Activated CD4-positive, alpha-beta T cell treated with anti-CD3 and anti-CD28 coated beads for 48 hours (primary cell): Measurements from ENCODE around the gene PABPN1.
"Not testable (repeated sequence)": the region's sequence is repeated elsewhere in the genome, so short reads cannot be mapped to it uniquely, and the experiment has no call there.

Source experiments
- DNase-seq: peaks from one replicate; pipeline ENCODE4 v3.0.0-alpha.2; 2020

The PABPN1 gene, protein sequence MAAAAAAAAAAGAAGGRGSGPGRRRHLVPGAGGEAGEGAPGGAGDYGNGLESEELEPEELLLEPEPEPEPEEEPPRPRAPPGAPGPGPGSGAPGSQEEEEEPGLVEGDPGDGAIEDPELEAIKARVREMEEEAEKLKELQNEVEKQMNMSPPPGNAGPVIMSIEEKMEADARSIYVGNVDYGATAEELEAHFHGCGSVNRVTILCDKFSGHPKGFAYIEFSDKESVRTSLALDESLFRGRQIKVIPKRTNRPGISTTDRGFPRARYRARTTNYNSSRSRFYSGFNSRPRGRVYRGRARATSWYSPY

DNA sequence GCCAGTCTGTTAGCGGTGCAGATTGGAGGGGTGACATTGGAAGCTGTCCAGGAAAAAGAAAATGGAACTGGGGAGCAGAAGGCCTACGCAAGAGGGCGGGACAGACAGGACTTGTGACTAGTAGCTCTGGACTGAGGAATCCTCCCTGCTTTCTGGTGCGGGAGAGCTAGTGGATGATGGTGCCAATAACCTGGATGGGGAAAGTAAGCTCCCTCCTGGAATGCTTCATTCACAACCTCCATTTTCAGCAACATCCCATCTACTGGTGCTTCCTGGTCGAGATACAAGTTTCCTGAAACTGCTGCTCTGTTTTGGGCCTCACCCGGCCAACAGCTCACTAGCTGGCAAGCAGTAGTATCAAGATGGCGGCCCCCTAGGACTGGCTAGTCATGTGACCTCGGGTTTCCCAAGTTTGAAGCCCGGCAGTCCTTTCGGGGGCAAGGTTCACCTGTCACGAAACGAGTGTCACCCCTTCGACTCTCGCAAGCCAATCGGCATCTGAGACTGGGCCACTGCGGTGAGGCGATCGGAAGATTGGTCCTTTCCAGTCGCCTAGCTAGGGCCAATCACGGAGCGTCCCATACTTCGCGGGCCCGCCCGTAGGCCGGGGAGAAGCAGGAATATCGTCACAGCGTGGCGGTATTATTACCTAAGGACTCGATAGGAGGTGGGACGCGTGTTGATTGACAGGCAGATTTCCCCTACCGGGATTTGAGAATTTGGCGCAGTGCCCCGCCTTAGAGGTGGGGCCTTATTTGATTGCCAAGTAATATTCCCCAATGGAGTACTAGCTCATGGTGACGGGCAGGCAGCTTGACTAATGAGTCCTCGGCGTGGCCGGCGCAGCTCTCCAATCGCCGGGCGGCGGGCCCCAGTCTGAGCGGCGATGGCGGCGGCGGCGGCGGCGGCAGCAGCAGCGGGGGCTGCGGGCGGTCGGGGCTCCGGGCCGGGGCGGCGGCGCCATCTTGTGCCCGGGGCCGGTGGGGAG lies at the start of gene PABPN1:
Gene PABPN1 (plus strand): TSS at position 874 of the 988 bp plus-strand sequence. CDS start 13 bp downstream, at position 887.
- DNase-seq, result peak; percentile 97

DNA sequence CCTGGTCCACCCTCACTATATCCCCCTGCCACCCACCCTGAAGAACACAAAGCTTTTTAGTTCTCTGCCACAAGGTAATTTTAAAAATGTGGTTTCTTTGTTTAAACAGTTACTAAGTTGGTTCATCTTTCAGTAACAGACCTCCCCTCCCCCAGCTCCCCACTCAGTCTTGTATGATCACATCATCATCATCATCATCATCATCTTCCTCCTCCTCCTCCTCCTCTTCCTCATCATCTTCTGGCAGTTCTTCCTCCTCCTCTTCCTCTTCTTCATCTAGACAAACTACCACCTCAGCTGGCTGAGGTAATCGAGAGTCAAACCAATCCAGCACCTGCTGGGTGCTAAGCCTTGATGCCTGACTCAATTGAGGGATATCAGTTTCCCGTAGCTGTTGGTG lies 45.8 kb upstream of the PABPN1 start:
- no peak for DNase-seq

DNA sequence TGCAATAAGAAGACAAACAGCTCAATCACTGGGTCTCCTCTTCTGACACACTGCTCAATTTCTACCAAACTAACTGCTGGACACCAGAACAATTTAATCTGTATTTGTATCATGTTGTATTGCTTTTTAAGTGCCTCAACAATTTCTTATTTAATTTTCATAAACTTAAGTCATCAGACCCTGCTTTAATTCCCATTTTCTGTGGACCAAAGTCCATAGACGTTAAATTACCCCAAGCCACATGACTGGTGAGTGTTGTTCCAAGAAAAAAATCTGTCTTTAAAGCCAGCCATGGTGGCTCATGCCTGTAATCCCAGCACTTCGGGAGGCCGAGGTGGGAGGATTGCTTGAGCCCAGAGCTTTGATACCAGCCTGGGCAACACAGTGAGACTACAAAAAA lies 44.1 kb upstream of the PABPN1 start:
- no peak for DNase-seq

DNA sequence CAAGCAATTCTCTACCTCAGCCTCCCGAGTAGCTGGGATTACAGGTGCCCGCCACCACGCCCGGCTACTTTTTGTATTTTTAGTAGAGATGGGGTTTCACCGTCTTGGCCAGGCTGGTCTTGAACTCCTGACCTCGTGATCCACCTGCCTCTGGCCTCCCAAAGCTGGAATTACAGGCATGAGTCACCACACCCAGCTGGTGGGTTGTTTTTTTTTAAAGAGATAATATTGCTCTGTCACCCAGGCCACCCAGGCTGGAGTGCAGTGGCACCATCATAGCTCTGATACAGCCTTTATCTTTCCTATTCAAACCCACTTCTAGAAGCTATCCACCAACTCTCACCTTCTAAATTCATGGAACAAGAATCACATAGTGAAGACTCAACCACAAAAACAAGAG lies 43.3 kb upstream of the PABPN1 start:
- not testable (repeated sequence) for DNase-seq

DNA sequence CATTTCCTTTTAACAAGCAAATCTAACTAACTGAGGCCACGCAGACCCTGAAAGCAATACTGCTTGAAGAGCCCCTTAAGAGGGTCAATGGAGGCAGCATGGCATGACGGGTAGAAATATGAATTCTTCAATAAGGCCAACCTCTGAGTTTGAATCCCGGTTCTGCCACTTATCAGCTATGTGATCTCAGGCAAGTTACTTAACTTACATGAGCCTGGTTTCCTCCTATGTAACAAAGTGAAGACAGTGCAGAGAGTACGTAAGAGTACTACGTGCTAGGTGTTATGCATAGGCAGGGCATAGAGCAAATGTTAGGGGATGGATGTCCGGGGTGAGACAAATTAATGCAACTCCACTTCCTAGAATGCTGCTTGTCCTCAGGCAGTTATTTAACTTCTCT lies 40.0 kb upstream of the PABPN1 start:
- no peak for DNase-seq

DNA sequence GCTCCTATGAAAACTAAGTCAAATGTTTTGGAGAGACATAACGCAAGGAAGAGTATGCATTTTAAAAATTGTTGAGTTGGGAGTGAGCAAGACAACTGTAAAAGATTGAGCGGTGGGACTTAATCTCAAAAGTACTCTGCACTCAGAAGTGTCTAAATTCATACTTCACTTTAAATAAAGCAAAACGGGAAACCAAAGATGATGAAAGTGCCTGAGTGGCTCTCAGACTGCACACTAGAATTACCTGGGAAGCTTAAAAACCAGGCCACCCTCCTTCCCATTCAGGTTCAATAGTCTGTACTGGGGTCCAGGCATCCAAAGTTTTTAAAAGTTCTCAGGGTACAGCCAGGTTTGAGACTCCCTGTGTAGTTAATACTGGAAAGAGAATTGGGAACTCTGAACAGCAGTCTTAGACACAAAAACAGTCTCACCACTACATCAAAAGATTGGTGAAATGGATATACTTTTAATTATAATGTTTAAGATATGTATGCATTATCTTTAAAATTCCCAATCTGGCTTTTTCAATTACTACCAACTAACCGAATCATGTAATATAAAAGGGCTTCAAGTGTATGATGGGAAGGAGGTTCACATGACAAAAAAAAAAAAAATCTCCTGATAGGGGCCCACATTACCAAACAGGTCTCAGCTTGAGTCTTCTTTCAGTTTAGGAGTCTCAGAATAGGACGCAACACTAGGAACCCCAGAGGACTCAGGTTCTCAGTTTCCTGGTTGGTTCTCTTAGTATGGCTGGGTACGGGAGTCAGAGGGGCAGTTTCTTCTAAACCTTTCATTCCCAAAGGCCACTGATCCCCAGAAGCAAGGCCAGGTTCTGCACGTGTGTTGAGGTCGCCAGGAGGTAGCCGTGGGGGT lies 36.4 kb upstream of the PABPN1 start:
- DNase-seq, result peak; percentile 15

DNA sequence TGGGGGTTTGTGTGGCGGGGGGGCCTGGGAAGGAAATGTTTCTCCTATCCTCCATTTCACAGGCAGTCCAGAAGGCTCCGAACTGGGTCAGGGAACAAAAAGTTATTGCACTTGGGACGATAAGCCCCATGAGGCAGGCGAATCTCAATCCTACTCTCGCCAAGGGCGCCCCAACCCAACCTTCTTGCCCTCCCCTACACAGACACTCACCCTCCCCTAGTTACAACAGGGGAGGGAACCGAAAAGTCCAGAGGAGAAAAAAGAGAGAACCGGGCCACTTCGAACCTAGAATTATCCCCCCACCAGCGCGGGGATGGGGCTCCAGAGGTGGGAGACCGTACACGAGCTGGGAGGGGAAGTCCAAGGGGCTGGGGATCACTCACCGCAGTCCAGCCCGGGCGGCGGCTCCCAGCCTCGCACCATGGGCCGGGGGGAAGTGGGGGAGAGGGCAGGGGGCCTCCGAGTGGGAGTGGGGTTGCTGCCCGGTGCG lies 35.7 kb upstream of the PABPN1 start:
- DNase-seq, result no peak

DNA sequence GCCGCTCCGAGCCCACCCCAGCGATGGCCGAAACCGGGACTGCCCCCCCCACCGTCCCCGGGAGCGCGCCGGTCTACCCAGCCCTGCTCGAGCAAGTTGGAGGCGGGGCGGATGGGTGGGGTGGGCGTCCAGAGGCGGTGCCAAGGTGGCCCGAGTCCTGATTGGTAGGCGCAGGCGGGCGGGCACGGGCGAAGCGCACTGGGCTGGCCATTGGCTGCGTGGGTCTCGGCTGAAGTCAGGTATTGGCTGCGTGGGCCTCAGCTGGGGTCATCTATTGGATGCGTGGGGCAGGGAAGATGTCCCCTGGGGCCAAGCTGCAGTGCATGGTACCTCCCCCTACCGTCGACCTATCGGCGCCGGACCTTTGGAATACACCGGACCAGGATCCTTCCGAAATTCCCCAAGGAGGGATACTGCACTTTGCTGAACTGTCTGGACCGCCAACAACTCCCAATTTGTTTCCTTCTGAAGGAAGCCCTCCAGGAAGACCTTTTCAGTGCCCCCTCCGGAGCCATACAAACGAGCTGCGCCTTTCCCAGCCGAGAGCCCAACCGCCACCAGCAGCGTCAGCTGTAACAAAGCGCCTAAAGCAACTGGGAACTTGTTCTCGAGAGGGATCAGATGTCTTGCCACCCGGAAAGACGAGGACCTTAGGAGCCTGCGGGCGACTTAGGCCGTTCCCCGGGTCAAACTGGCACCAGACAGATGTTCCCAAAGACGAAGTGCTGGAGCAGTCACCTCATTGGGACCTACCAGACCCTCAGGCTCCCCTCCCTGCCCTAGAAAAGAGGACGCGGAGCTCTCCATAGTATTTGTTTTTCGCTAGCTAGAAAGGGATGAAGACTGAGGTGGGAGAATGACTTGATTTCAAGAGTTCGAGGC lies 35.0 kb upstream of the PABPN1 start, which contains the start of gene HOMEZ:
Gene HOMEZ (minus strand): TSS at position 113 of the 882 bp plus-strand sequence. CDS start 180 bp downstream, outside the sequence.
- DNase-seq, result peak; percentile 99

DNA sequence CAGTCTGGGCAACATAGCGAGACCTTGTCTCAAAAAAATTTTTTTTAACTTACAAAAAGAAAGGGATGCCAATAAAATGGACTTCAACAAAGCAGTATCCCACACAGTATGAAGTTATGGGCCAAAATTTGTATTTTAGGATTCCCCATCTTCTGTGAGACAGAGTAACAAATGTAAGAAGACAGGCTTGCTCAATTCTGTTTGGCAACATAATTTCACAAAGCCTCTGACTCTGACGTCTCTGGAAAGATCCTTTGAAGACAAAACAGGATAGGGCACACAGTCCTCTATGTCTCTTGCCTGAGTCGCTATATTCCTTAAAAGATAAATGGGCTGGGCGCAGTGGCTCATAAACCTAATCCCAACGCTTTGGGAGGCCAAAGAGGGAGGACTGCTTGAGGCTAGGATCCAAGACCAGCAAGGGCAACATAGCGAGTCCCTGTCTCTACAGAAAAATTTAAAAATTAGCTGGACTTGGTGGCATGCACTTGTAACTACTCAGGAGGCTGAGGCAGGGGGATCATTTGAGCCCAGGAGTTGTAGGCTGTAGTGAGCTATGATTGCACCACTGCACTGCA lies 34.3 kb upstream of the PABPN1 start:
- DNase-seq, result no peak

DNA sequence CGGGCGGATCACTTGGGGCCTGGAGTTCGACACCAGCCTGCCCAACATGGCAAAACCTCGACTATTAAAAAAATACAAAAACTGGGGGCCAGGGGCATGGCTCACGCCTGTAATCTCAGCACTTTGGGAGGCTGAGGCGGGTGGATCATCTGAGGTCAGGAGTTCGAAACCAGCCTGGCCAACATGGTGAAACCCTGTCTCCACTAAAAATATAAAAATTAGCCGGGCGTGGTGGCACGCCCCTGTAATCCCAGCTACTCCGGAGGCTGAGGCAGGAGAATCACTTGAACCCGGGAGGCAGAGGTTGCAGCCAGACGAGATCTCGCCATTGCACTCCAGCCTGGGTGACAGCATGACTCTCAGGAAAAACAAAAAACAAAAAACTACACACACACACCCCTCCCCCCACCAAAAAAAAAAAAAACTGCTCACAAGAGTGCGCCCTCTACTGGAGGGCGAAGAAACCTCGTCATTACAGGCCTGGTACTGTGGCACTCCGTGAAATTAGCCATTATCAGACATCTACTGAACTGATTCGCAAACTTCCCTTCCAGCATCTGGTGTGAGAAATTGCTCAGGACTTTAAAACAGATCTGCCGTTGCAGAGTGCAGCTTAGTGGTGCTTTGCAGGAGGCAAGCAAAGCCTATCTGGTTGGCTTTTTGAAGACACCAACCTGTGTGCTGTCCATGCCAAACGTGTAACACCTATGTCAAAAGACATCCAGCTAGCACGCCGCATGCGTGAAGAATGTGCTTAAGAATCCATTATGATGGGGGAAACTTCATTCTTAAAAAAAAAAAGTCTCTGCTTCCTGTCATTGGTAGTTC lies 26.3 kb upstream of the PABPN1 start:
- DNase-seq, result peak; percentile 65

DNA sequence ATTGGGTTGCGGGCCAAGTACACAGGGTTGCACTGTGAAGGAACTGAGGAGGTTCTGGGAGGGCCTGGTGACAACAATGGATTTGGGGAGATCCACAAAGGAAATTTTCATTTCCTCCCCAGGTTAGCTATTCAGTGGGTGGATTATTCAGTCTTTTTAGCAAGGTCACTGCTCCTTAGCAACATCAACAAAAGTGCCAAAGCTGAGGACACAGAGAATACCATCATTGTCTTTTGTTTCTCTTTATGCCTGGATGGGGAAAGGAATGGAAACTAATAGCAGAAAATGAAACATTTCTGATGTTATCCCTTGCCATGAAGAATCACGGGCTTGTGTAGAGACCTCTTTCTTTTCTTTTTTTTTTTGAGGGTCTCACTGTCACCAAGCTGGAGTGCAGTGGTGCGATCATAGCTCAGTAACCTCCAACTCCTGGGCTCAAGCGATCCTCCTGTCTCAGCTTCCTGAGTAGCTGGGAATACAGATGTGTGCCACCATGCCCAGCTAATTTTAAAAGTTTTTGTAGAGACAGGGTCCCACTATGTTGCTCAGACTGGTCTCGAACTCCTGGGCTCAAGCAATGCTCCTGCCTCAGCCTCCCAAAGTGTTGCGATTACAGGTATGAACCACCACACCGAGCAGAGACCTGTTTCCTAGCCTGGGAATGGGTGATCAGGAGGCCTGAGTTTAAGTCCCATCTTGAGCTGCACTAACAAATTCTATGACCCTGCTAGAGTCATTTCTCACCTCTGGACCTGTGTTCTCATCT lies 25.1 kb upstream of the PABPN1 start:
- no peak for DNase-seq

DNA sequence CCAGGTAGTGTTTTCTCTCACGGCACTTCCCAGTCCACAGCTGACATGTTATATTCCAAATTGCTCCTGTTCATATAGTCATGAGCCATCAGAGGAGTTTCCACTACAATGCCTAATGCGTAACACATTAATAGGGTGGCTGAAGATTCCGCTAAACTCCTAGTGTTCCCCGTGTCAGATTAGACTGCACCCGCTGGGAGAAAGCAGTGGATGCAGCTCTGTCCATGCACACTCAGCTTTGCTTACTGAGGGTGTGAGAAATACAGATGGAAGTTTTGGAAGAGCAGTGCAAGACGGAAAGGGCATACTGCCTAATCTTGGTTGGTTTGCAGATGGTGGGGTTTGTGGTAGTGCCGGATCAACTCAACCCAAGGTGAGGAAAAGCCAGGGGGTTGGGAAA lies 24.2 kb upstream of the PABPN1 start:
- no peak for DNase-seq

DNA sequence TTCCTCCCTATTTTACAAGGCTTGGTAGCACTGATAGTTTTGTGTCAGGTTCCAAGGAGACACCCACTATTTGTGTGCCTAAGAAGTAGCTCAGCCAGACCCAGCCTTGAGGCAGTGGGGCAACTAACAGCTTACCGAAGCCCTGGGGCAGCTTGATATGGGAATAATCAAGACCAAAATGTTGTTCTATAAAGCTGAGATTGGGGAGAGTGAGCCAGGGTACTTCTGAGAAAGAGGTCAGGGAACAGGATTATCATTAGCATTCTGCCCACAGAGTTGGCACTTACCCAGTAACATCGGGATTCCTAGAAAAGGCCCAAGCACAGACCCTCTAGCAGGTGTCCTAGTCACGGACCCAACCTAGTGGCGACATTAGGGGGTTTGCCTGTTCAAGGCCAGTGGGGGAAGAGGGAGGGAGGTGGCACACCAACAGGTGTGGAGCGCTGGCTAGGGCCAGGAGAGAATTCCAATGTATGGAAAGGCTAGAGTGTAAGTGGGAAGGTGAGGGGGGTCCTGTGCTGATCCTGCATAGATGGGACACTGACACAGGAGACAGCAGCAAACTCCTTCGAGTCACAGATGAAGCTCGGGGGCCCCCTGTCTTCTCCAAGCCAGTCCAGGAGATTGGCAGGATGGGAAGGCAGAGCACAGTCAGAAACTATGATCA lies 23.5 kb upstream of the PABPN1 start:
- DNase-seq, result no peak

DNA sequence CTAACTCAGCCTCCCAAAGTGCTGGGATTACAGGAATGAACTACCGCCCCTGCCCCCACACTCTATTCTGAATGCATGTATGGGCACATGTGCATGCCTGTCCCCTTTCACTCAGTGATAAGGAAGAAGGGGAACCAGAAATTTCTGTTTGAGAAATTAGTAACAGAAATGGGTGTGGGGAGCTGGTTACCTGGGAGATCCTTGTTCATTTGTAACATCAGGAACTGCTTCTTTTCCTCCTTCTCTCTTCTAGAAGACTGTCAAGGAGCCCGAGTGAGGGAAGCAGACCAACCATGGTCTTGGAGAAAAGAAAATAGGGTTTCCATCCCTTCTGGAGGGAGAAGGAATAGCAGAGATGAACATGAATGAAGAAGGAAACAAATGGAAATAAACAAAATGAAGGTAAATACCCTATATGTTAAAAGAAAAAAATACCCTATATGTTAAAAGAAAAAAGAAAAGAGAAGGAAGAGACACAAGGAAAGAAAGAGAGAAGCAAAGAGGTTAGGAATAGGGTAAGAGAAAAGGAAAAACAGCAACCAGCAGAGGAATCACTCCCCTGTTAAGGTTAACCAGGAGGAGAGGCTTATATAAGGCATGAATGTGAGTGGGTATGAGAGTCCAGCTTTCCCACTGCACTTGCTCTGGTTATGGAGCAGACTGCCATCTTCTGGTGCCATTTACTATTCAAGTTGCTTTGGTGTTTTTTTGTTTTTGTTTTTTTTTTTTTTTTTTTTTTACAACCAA lies 21.9 kb upstream of the PABPN1 start:
- DNase-seq, result no peak

DNA sequence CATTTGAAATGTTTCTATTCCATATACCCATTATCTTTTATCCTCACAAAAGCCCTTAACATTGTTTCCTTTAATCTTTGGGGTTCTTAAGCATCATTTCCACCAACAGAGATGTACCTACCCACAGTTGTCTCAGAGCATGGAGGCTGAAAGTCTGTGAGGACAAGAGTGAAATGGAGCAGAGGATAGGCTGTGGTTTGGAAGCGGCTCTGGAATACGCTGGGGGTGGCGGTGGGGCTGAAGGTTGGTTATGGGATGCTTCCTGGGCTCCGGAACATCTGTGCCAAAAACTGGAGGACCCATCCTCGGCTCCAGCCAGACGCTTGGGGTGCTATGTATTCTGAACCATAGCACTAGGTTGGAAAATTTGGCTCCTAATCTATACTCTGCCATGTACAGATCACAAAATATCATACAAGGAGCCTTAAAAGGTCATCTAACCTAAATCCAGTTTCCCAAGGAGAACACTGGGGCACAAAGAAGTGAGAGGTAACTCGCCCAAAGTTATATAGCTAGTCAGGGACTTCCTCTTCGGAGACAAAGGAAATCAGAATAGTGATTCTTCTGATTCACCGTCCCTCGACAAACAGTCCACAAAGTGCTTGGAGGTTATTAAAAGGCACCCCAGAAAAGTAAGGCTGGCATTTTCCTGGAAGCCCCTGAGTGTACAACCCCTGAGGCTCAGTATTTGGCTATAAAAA lies 21.1 kb upstream of the PABPN1 start:
- no peak for DNase-seq

DNA sequence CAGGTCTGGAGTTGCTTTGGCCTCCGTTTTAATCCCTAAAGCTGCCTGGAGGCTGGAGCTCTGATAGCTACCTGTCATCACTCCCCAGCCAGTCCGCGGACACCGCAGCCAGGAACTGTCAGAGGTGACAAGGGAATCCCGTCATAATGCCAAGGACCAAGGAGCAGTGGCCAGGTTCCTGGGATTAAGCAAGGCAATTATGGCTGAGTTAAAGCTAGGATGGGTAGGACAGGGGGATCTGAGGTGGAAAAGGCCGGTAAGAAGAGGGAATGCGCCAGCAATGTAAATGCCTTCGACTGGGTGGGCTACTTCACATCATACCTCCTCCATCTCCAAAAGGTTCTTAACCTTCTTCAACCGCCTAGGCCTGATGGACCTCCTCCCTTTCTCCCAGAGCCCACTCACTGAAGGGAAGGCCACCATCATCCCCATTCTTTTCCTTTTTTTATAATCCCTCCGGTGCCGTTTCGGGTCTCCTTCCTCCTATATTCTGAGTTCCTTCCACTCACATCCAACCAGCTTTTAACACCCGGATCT lies 20.5 kb upstream of the PABPN1 start:
- peak; percentile 33 for DNase-seq
